GM12878 (cell line): ENCODE results near the gene CD7. TPM values are rescaled to one million over a fixed set of nuclear protein-coding genes. Genes with fewer than 3 reads are reported as not detected.

ENCODE experiments used
- BMI1 ChIP-seq: fragments of 450-650 bp; IDR thresholded peaks from 2 replicates; pipeline ENCODE4 v1.6.1; 2016; ENCODE audit warnings: mild to moderate bottlenecking, moderate library complexity, borderline replicate concordance
- CEBPB ChIP-seq, 2 experiments: fragments of 150-350 bp in 1 of 2; IDR thresholded peaks; 2 replicates each; pipeline ENCODE4 v1.6.1; 2012 to 2014; ENCODE audit warnings: low read depth in 2 of 2, low read length in 2 of 2, borderline replicate concordance in 1 of 2, inconsistent platforms in 1 of 2
- E2F8 ChIP-seq: fragments of 450-650 bp; IDR thresholded peaks from 2 replicates; pipeline ENCODE4 v1.6.1; 2018; ENCODE audit warnings: mild to moderate bottlenecking, low read depth, moderate library complexity; ENCODE audit not compliant: partially characterized antibody
- HCFC1 ChIP-seq: fragments of 150-350 bp; IDR thresholded peaks from 2 replicates; pipeline ENCODE4 v1.6.1; 2014; ENCODE audit warnings: low read length
- MTA2 ChIP-seq: fragments of 450-650 bp; IDR thresholded peaks from 2 replicates; pipeline ENCODE4 v1.6.1; 2016; ENCODE audit warnings: low read depth, mild to moderate bottlenecking, moderate library complexity
- PKNOX1 ChIP-seq: fragments of 450-650 bp; IDR thresholded peaks from 2 replicates; pipeline ENCODE4 v1.6.1; 2016; ENCODE audit warnings: mild to moderate bottlenecking
- POLR2AphosphoS5 ChIP-seq: IDR thresholded peaks from 2 replicates; pipeline ENCODE4 v1.6.1; 2011; ENCODE audit warnings: mild to moderate bottlenecking, low read length, inconsistent platforms
- POU2F2 ChIP-seq: IDR thresholded peaks from 3 replicates; pipeline ENCODE4 v1.6.1; 2011; ENCODE audit warnings: low read depth, mild to moderate bottlenecking, low read length, borderline replicate concordance
- REST ChIP-seq: IDR thresholded peaks from 2 replicates; pipeline ENCODE4 v1.6.1; 2012; ENCODE audit warnings: mild to moderate bottlenecking, low read depth, low read length
- SMARCA5 ChIP-seq: fragments of 450-650 bp; IDR thresholded peaks from 2 replicates; pipeline ENCODE4 v1.6.1; 2017; ENCODE audit warnings: mild to moderate bottlenecking
- SUZ12 ChIP-seq: fragments of 200-600 bp; sonication (generic); IDR thresholded peaks from one replicate; pipeline ENCODE4 v1.6.1; 2018; ENCODE audit warnings: antibody characterized with exemption, mild to moderate bottlenecking; ENCODE audit not compliant: unreplicated experiment
- YBX1 ChIP-seq: fragments of 450-650 bp; IDR thresholded peaks from 2 replicates; pipeline ENCODE4 v1.6.1; 2016; ENCODE audit warnings: antibody characterized with exemption
- ZNF687 ChIP-seq: fragments of 450-650 bp; IDR thresholded peaks from 2 replicates; pipeline ENCODE4 v1.6.1; 2017; ENCODE audit warnings: mild to moderate bottlenecking, moderate library complexity
- polyA plus RNA-seq, 11 experiments: library from polyadenylated mRNA; depleted of rRNA in 4 of 11; unstranded in 6 of 11; stranded (reverse) in 5 of 11; fragments of >200 nt; fragmentation: Nextera tagmentation in 4 of 11; fragmentation: Illumina TruSeq in 1 of 11; extraction: Ambion mirVana in 4 of 11; extraction: Trizol in 1 of 11; gene quantifications; 1 replicate in 1 of 11; 2 replicates in 10 of 11; pipeline versions ENCODE4 v1.2.1 to v1.2.3, GENCODE V29; 2011 to 2016; ENCODE audit warnings: inconsistent platforms in 2 of 11, missing spikeins in 2 of 11, low read depth in 1 of 11
- total RNA-seq, 4 experiments: library from RNA; depleted of rRNA in 3 of 4; stranded (reverse); fragments of >200 nt in 3 of 4; fragmentation: Illumina TruSeq in 1 of 4; extraction: Trizol in 1 of 4; gene quantifications; 2 replicates each; pipeline versions ENCODE4 v1.2.1 to v1.2.3, GENCODE V29; 2013 to 2021

CD7 gene
- total and polyA plus RNA-seq, 10 of the 15 experiments (the other 5 are each of a cell fraction or from before 2014, with no cell fraction given) = 0.33 TPM; not detected in 9

- TF ChIP-seq SUZ12 = no peak
- TF ChIP-seq E2F8 = no peak
- no peak for TF ChIP-seq POLR2AphosphoS5
- no peak for TF ChIP-seq POU2F2
- TF ChIP-seq CEBPB (IDR thresholded peaks at IDR 0.05; ENCODE audit: borderline replicate concordance in 1 of 2, low read depth in 2 of 2, low read length in 2 of 2) = no peak
- no peak for TF ChIP-seq PKNOX1
- TF ChIP-seq BMI1 = no peak
- TF ChIP-seq REST = no peak
- TF ChIP-seq ZNF687 = no peak
- TF ChIP-seq SMARCA5 = peak; percentile 20; the same call in 1 of the 2 replicates
- TF ChIP-seq YBX1 = no peak
- no peak; the same call in 1 of the 2 replicates for TF ChIP-seq MTA2
- TF ChIP-seq HCFC1 = no peak
Observed at GRCh38 chr17:82350182-82351030, 33.0 kb upstream of the CD7 start (continued).
